Heart left ventricle (tissue), 16 donors: ENCODE data around the gene CD200R1. TPM values are rescaled to one million over a fixed set of nuclear protein-coding genes. Genes with fewer than 3 reads are reported as not detected.
A peak's percentile ranks its signal among the peaks of the same experiment; 100 is the strongest.

Experiments
- ATAC-seq, 4 donors: fragments of 200-7000 bp; cut with Tn5 transposase; one replicate each; pipeline ENCODE4 v1.9.1; 2020 to 2022; ENCODE audit warnings: moderate library complexity in 4 of 4, mild to moderate bottlenecking in 3 of 4, moderate number of reproducible peaks in 1 of 4
- DNase-seq, 5 donors: peaks; one replicate each; pipeline ENCODE4 v3.0.0-alpha.2; 2020
- H3K27ac ChIP-seq, 12 donors: fragments of 200-600 bp; sonication (generic) in 4 of 12; one replicate each; pipeline versions ENCODE4 v1.5.0 to v1.8.0; 2016 to 2022; ENCODE audit warnings: mild to moderate bottlenecking in 2 of 12
- H3K27me3 ChIP-seq, 9 donors: fragments of 200-600 bp; sonication (generic) in 2 of 9; one replicate each; pipeline versions ENCODE4 v1.5.1 to v1.8.0; 2016 to 2022; ENCODE audit warnings: mild to moderate bottlenecking in 3 of 9
- H3K36me3 ChIP-seq, 9 donors: fragments of 200-600 bp; sonication (generic) in 2 of 9; one replicate each; pipeline versions ENCODE4 v1.5.0 to v1.8.0; 2018 to 2022; ENCODE audit warnings: mild to moderate bottlenecking in 2 of 9
- H3K4me1 ChIP-seq, 12 donors: fragments of 200-600 bp; sonication (generic) in 4 of 12; one replicate each; pipeline versions ENCODE4 v1.5.0 to v1.8.0; 2016 to 2022; ENCODE audit warnings: mild to moderate bottlenecking in 3 of 12
- H3K4me3 ChIP-seq, 12 donors: fragments of 200-600 bp; sonication (generic) in 4 of 12; one replicate each; pipeline versions ENCODE4 v1.5.0 to v1.8.0; 2017 to 2022; ENCODE audit warnings: mild to moderate bottlenecking in 9 of 12, moderate library complexity in 4 of 12
- H3K9me3 ChIP-seq, 12 donors: fragments of 200-600 bp; sonication (generic) in 4 of 12; one replicate each; pipeline versions ENCODE4 v1.5.0 to v1.8.0; 2016 to 2022; ENCODE audit warnings: mild to moderate bottlenecking in 1 of 12
- POLR2A ChIP-seq, 2 donors: fragments of 450-650 bp; IDR thresholded peaks; one replicate each; pipeline ENCODE4 v1.6.1; 2017; ENCODE audit warnings: antibody characterized with exemption in 2 of 2, mild to moderate bottlenecking in 2 of 2, moderate library complexity in 2 of 2
- WGBS, 4 donors: extraction: QIAGEN DNeasy Blood & Tissue Kit in 2 of 4; methylation state at CpG; one replicate each; pipeline versions ENCODE4 v1.1.5 to v1.1.7; 2013 to 2018; 5-methylcytosine and 5-hydroxymethylcytosine counted together
- intact Hi-C, 10 donors: fragments of 100-400 bp; cut with DNase I; formaldehyde crosslinking; loops; one replicate each; pipeline versions ENCODE4 v1.11.1 to v1.14.2; 2022
- long read RNA-seq, 3 donors: library from polyadenylated mRNA; unstranded; transcript quantifications; one replicate each; pipeline ENCODE4 v2.0.0, GENCODE V29; 2020 to 2021
- polyA plus RNA-seq, 2 donors: library from polyadenylated mRNA; stranded (reverse); fragments of 200-250 nt; gene quantifications; one replicate each; pipeline ENCODE4 v1.2.3, GENCODE V29; 2013
- total RNA-seq, 9 donors: library from RNA; depleted of rRNA in 2 of 9; stranded (reverse); fragments of >200 nt in 2 of 9; fragmentation: NEBNext Ultra II Directional in 3 of 9; extraction: Animal tissue kit (Norgen Biotek cat#: 25700) in 3 of 9; gene quantifications; one replicate each; pipeline versions ENCODE4 v1.1.0 to v1.2.4, GENCODE V29; 2016 to 2023
- TF ChIP-seq, protein P1 (sequence below), 12 donors: fragments of 200-600 bp; sonication (generic) in 4 of 12; IDR thresholded peaks; one replicate each; pipeline versions ENCODE4 v1.5.0 to v1.8.0; 2018 to 2022; ENCODE audit warnings: antibody characterized with exemption in 12 of 12, mild to moderate bottlenecking in 5 of 12
- donor health status: ischemic (EF 13 %, LVEDD 7.1; RV severe dilation, severe dysfunction).
- donor health status: healthy with polysubstance abuse.
- donor health status: DM: no; HTN: yes; CAD: no.
- donor health status: DM: no; HTN: no; CAD: no.
- donor health status: ischemic (EF 25% LVEDD 6.9; RV normal size, moderate dysfunction).
- donor health status: ischemic (EF 25% LVEDD 5.7; RV mildly dilated, moderate dysfunction).
- donor health status: healthy.
- donor health status: DM: yes; HTN: yes; CAD: no.
- donor health status: ischemic (EF 35%, LVEDD 5.7; RV mildly dilated, moderate dysfunction).
- donor health status: nonischemic (EF 11% LVEDD 7.7; RV severe dilation, severe dysfunction).
- donor health status: DM: yes; HTN: yes; CAD: no.
- donor health status: PGD.
- donor health status: ischemic (EF 29% LVEDD 5.4; RV normal size, mild dysfunction).
- donor health status: nonischemic (EF 23%, LVEDD 6.1; RV moderate dilation, normal function).

The CD200R1 gene, protein sequence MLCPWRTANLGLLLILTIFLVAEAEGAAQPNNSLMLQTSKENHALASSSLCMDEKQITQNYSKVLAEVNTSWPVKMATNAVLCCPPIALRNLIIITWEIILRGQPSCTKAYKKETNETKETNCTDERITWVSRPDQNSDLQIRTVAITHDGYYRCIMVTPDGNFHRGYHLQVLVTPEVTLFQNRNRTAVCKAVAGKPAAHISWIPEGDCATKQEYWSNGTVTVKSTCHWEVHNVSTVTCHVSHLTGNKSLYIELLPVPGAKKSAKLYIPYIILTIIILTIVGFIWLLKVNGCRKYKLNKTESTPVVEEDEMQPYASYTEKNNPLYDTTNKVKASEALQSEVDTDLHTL
- 1 to 10 TPM in 3 of 9 donors, under 1 TPM in 6; 0.23 to 4.6 (median 0.70) TPM for total RNA-seq
- polyA plus RNA-seq: under 1 TPM; 0.08 to 0.19 TPM
- long read RNA-seq, donor 1, partial matches to known transcripts: 0 of 1 reads
- long read RNA-seq, donor 1, other reads (novel, unspliced or antisense): 0 of 1 reads
- long read RNA-seq, donor 2: 0 reads
- long read RNA-seq, donor 3, partial matches to known transcripts: 0 of 1 reads
- long read RNA-seq, donor 3, other reads (novel, unspliced or antisense): 0 of 1 reads

DNA sequence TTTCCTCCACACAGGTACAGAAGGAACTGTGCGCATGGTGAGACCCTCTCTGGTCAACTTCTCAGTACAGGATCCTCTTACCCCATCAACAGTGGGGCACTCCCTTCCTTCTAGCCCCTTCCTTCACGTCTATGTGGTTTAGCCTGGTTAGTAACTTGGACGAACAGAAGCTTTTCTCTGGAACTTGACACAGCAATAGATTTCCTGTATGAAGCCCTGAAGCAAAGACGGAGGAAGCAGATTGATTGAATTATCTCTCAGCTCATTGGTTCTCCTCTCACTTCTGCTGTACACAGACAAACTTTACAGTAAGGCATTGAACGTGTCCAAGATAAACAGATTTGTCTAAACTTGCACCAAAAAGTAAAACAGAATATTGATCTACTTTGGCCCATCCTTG lies at the start of gene CD200R1:
TSS of gene CD200R1 (minus strand) at position 210 of the 400 bp plus-strand sequence. CDS start 246 bp downstream, outside the sequence.
- H3K36me3 ChIP-seq: no peaks in the 10 kb centered on the region
- DNase-seq: no peak
- peaks cover 0 to 23% (median 0%) of the 10 kb centered on the region in 12 donors for H3K4me1 ChIP-seq
- peak within 1 kb of the TSS in 7 of 12 donors; percentile 18 to 45 (median 30) for H3K4me3 ChIP-seq
- no peaks in the 10 kb centered on the region for H3K9me3 ChIP-seq
- H3K27ac ChIP-seq: peak within 1 kb of the TSS in 2 of 12 donors; percentile 25 to 78
- TF ChIP-seq, protein P1, sequence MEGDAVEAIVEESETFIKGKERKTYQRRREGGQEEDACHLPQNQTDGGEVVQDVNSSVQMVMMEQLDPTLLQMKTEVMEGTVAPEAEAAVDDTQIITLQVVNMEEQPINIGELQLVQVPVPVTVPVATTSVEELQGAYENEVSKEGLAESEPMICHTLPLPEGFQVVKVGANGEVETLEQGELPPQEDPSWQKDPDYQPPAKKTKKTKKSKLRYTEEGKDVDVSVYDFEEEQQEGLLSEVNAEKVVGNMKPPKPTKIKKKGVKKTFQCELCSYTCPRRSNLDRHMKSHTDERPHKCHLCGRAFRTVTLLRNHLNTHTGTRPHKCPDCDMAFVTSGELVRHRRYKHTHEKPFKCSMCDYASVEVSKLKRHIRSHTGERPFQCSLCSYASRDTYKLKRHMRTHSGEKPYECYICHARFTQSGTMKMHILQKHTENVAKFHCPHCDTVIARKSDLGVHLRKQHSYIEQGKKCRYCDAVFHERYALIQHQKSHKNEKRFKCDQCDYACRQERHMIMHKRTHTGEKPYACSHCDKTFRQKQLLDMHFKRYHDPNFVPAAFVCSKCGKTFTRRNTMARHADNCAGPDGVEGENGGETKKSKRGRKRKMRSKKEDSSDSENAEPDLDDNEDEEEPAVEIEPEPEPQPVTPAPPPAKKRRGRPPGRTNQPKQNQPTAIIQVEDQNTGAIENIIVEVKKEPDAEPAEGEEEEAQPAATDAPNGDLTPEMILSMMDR (IDR thresholded peaks at IDR 0.05): no peak
- no peak for TF ChIP-seq POLR2A (IDR thresholded peaks at IDR 0.05)
- WGBS, 4 donors: 50 to 56% (median 52%) methylated on average over 5 of the region's 5 CpGs
- peaks cover 0 to 2% (median 0%) of the 10 kb centered on the region in 9 donors for H3K27me3 ChIP-seq
- peak in 3 of 4 donors; percentile 38 to 71 (median 63) for ATAC-seq
- intact Hi-C loops: loop anchor here (5.0 to 10.0 kb wide), 7 partner anchors 160 to 393 kb away; partner anchors contain the start of gene CCDC80 (in 3 of the 10)

DNA sequence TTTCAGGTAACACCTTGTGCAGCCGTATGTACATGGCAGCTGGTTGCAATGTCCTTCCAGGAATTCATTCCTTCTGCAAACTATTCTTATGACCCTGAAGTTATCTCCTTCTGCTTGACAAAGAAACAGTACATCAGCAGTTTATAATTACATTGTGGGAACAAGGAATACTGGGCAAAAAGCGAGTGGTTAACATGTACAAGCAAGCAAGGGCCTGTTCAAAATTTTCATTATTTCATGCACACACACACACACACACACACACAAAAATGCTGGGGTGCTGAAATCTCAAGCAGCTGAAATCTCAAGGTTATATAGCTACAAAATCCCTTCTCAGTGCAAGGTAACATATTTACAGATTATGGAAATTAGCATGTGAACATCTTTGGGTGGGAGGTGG lies 46.6 kb upstream of the CD200R1 start:
- ATAC-seq: no peak

DNA sequence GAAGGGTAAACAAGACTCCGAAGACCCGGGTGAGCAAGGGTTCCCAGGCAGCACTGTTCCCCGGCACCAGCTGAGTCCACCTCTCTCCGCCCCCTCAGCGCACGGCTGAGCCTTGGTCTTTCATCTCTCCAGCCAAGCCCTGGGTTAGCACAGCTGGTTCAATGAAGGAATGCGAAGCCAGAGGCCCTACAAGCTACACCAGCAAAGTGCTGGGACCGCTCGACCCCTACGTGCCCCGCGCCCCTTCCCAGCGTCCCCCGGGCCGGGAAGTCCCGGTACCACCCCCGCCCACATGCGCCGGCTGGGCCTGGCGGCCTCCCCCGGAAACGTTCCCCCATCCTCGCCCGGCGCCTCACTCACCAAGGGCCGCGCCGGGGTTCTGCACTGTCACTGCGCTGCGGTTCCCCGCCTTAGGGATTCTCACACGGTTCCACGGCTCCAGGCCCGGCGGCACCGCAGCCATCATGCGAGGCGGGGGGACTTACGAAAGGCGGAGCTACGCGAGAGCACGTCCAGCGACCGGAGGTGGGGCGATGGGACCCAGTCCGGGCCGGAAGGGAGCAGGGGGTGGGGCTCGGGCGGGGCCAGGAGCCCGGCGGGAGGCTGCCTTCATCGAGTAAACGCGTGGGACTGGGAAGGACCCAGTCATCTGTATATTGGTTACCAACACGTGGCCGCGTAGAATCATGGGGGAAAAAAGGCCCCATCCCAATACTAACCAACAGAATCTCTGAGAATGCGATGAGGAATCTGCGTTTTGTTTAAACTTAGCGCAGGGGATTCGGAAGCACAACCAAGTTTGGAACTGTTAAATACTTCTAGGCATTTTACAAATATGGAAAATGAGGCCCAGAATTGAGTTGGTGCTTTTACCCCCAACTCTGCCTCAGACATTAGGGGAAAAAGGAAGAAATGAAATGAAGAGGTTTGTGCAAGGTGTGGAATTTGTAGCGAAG lies 44.6 kb upstream of the CD200R1 start:
- intact Hi-C loops: loop anchor here in 2 of 10 donors (1.0 to 10.0 kb wide), 2 partner anchors 29 to 455 kb away; partner anchors contain the start of genes ATG3 (in 1 of the 2), GTPBP8 (in 1 of the 2) and SLC35A5 (in 1 of the 2)
- H3K27me3 ChIP-seq: no peaks in the 10 kb centered on the region
- peaks cover 0 to 38% (median 19%) of the 10 kb centered on the region in 12 donors for H3K4me1 ChIP-seq
- peak overlapping the region; percentile 40 to 98 (median 81) for H3K4me3 ChIP-seq
- peaks cover 0 to 32% (median 29%) of the 10 kb centered on the region in 9 donors for H3K36me3 ChIP-seq
- peak; percentile 90 to 94 (median 92) for DNase-seq
- peak; percentile 94 to 99 (median 98) for ATAC-seq
- 3 to 5% (median 4%) methylated on average over 46 to 63 of the region's 63 CpGs for WGBS, 4 donors
- peak in 1 of 2 donors; percentile 57 for TF ChIP-seq POLR2A (IDR thresholded peaks at IDR 0.05)
- TF ChIP-seq, protein P1 (IDR thresholded peaks at IDR 0.05): no peak
- H3K27ac ChIP-seq: peak overlapping the region; percentile 79 to 99 (median 96)
- no peaks in the 10 kb centered on the region for H3K9me3 ChIP-seq

More for the DNA sequence above, 46.6 kb upstream of the CD200R1 start:
- peaks cover 0 to 13% (median 9%) of the 10 kb centered on the region in 9 donors for H3K36me3 ChIP-seq
- no peak overlapping the region for H3K27ac ChIP-seq
- WGBS, 4 donors: 77 to 94% (median 86%) methylated on average over 2 of the region's 2 CpGs
- no peaks in the 10 kb centered on the region for H3K27me3 ChIP-seq
- no peak overlapping the region for H3K4me3 ChIP-seq
- peaks cover 0 to 32% (median 19%) of the 10 kb centered on the region in 12 donors for H3K4me1 ChIP-seq
- intact Hi-C loops: no loop called here
- H3K9me3 ChIP-seq: no peaks in the 10 kb centered on the region
- DNase-seq: no peak
- TF ChIP-seq, protein P1 (IDR thresholded peaks at IDR 0.05): no peak
- TF ChIP-seq POLR2A (IDR thresholded peaks at IDR 0.05): no peak
